Right cardiac atrium (tissue), 5 donors: ENCODE results near the gene POLR3K. TPM values are rescaled to one million over a fixed set of nuclear protein-coding genes. Genes with fewer than 3 reads are reported as not detected.
A peak's percentile ranks its signal among the peaks of the same experiment; 100 is the strongest.

Experiments
- ATAC-seq, 2 donors: fragments of 200-7000 bp; cut with Tn5 transposase; one replicate each; pipeline versions ENCODE4 v1.8.0 to v1.9.1; 2020; ENCODE audit warnings: moderate library complexity in 2 of 2, mild to moderate bottlenecking in 1 of 2
- DNase-seq, 3 donors: peaks; one replicate each; pipeline ENCODE4 v3.0.0-alpha.2; 2020
- H3K27ac ChIP-seq: one replicate; pipeline ENCODE4 v1.5.1; 2013; ENCODE audit warnings: mild to moderate bottlenecking, low read length, control low read depth, moderate library complexity
- H3K27me3 ChIP-seq: one replicate; pipeline ENCODE4 v1.6.1; 2013; ENCODE audit not compliant: control insufficient read depth, insufficient read depth
- H3K4me1 ChIP-seq: one replicate; pipeline ENCODE4 v1.6.1; 2013; ENCODE audit warnings: low read length; ENCODE audit not compliant: control insufficient read depth, insufficient read depth
- H3K4me3 ChIP-seq: one replicate; pipeline ENCODE4 v1.5.1; 2013; ENCODE audit warnings: low read length, control low read depth
- H3K9me3 ChIP-seq: one replicate; pipeline ENCODE4 v1.6.1; 2013; ENCODE audit warnings: low read length; ENCODE audit not compliant: control insufficient read depth
- WGBS: extraction: QIAGEN DNeasy Blood & Tissue Kit; methylation state at CpG from one replicate; pipeline ENCODE4 v1.1.7; 2013; 5-methylcytosine and 5-hydroxymethylcytosine counted together
- intact Hi-C, 4 donors: fragments of 100-400 bp; cut with DNase I; formaldehyde crosslinking; loops; one replicate each; pipeline versions ENCODE4 v1.11.0 to v1.14.0; 2022 to 2023
- polyA plus RNA-seq: library from polyadenylated mRNA; stranded (reverse); fragments of 200-250 nt; gene quantifications from one replicate; pipeline ENCODE4 v1.2.3, GENCODE V29; 2013
- total RNA-seq, 4 donors: library from RNA; stranded (reverse); fragmentation: NEBNext Ultra II Directional; extraction: Animal tissue kit (Norgen Biotek cat#: 25700); gene quantifications; one replicate each; pipeline ENCODE4 v1.2.1, GENCODE V29; 2021
- donor health status: healthy with polysubstance abuse.
- donor health status: DM: no; HTN: yes; CAD: no.
- donor health status: DM: no; HTN: no; CAD: no.
- donor health status: DM: no; HTN: yes; CAD: no; lungs with severe emphysema.
- donor health status: DM: yes; HTN: yes; CAD: no.

Gene POLR3K
- total and polyA plus RNA-seq, 5 donors, result 9.8 to 13.4 (median 11.2) TPM

- Histone ChIP-seq H3K9me3 (no peaks in the 10 kb centered on the region), H3K27me3 (no peaks in the 10 kb centered on the region), H3K4me1 (peaks cover 16% of the 10 kb centered on the region), H3K27ac (peak overlapping the region; percentile 87), H3K4me3 (peak overlapping the region; percentile 80)
- intact Hi-C loops, result no loop called here
- peak; percentile 19 to 25 for ATAC-seq
- DNase-seq, result peak; percentile 78 to 91 (median 85)
- WGBS, result 4% methylated on average over 56 of the region's 57 CpGs
These were observed 18.4 kb upstream of the POLR3K start for GRCh38 chr16:71540-72401.

DNA sequence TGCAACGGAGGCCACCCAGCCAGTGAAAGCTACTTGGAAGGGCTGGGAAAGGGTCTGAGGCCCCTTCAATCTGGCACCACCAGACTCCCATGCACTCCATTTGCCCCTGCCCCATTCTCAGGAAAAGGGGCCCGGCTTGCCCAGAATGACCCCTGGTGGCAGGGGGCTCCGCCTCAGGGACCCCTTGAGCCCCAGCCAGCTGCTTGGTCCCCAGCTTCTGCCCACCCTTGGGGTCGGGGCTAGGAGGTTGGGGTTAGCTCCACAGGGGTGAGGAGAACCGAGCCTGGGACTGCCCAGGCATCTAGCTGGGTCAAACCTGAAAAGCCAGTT lies 17.8 kb upstream of the POLR3K start:
- 52% methylated on average over 5 of the region's 5 CpGs for WGBS
- Histone ChIP-seq H3K4me1 (peaks cover 16% of the 10 kb centered on the region), H3K4me3 (peak overlapping the region; percentile 80), H3K9me3 (no peaks in the 10 kb centered on the region), H3K27me3 (no peaks in the 10 kb centered on the region), H3K27ac (no peak overlapping the region)
- DNase-seq (no peak), ATAC-seq (no peak)
- intact Hi-C loops, result no loop called here

DNA sequence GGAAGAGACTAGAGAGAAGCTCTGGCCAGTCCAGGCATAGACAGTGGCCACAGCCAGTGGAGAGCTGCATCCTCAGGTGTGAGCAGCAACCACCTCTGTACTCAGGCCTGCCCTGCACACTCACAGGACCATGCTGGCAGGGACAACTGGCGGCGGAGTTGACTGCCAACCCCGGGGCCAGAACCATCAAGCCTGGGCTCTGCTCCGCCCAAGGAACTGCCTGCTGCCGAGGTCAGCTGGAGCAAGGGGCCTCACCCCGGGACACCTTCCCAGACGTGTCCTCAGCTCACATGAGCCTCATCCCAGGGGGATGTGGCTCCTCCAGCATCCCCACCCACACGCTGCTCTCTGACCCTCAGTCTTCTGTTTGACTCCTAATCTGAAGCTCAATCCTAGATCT lies 15.8 kb upstream of the POLR3K start:
- no peak overlapping the region for H3K4me3 ChIP-seq
- 67% methylated on average over 8 of the region's 8 CpGs for WGBS
- no peak for ATAC-seq
- DNase-seq, result peak in 2 of 3 donors; percentile 52 to 58
- no peaks in the 10 kb centered on the region for H3K27me3 ChIP-seq
- H3K4me1 ChIP-seq, result peaks cover 11% of the 10 kb centered on the region
- no peaks in the 10 kb centered on the region for H3K9me3 ChIP-seq
- intact Hi-C loops, result no loop called here
- no peak overlapping the region for H3K27ac ChIP-seq

DNA sequence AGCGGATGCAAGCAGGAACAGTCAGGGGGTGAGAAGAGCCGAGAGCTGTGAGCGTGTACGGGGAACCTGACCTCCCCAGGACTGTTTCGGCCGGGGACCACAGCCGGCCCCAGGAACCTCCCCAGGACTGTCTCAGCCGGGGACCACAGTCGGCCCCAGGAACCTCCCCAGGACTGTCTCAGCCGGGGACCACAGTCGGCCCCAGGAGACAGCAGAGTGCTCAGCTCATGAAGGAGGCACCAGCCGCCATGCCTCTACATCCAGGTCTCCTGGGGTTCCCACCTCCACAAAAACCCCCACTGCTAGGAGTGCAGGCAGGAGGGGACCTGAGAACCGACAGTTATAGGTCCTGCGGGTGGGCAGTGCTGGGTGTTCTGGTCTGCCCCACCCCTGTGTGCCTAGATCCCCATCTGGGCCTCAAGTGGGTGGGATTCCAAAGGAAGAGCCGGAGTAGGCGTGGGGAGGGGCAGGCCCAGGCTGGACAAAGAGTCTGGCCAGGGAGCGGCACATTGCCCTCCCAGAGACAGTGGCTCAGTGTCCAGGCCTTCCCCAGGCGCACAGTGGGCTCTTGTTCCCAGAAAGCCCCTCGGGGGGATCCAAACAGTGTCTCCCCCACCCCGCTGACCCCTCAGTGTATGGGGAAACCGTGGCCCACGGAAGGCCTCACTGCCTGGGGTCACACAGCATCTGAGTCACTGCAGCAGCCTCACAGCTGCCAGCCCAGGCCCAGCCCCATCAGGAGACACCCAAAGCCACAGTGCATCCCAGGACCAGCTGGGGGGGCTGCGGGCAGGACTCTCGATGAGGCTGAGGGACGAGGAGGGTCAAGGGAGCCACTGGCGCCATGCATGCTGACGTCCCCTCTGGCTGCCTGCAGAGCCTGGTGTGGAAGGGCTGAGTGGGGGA lies 14.7 kb upstream of the POLR3K start:
- peak; percentile 60 to 79 (median 76) for DNase-seq
- peak in 1 of 2 donors; percentile 4 for ATAC-seq
- intact Hi-C loops, result loop anchor here in 3 of 4 donors (2.0 kb wide), 1 partner anchor 29 kb away; no protein-coding TSS in a partner anchor

GRCh38 chr16:67183-67791 lies 13.9 kb upstream of the POLR3K start:
- Histone ChIP-seq H3K27ac (no peak overlapping the region), H3K4me3 (no peak overlapping the region), H3K27me3 (no peaks in the 10 kb centered on the region), H3K9me3 (no peaks in the 10 kb centered on the region), H3K4me1 (peaks cover 6% of the 10 kb centered on the region)
- no peak for ATAC-seq
- peak in 2 of 3 donors; percentile 62 to 65 for DNase-seq
- 70% methylated on average over 10 of the region's 10 CpGs for WGBS
- intact Hi-C loops, result loop anchor here in 3 of 4 donors (2.0 kb wide), 1 partner anchor 30 kb away; no protein-coding TSS in a partner anchor

More for the DNA sequence above, 14.7 kb upstream of the POLR3K start:
- no peak overlapping the region for H3K4me3 ChIP-seq
- H3K27me3 ChIP-seq, result no peaks in the 10 kb centered on the region
- peaks cover 11% of the 10 kb centered on the region for H3K4me1 ChIP-seq
- no peak overlapping the region for H3K27ac ChIP-seq
- H3K9me3 ChIP-seq, result no peaks in the 10 kb centered on the region
- WGBS, result 66% methylated on average over 27 of the region's 27 CpGs

- no peaks in the 10 kb centered on the region for H3K9me3 ChIP-seq
- H3K27ac ChIP-seq, result no peak overlapping the region
- intact Hi-C loops, result loop anchor here in 3 of 4 donors (2.0 kb wide), 1 partner anchor 30 kb away; no protein-coding TSS in a partner anchor
- peak in 1 of 2 donors; percentile 7 for ATAC-seq
- no peak overlapping the region for H3K4me3 ChIP-seq
- peaks cover 6% of the 10 kb centered on the region for H3K4me1 ChIP-seq
- WGBS, result 73% methylated on average over 13 of the region's 13 CpGs
- no peaks in the 10 kb centered on the region for H3K27me3 ChIP-seq
- peak in 2 of 3 donors; percentile 56 to 60 for DNase-seq
These were observed 13.1 kb upstream of the POLR3K start for GRCh38 chr16:66309-67182.

GRCh38 chr16:65745-66144 lies 12.3 kb upstream of the POLR3K start:
- DNase-seq, result peak; percentile 87 to 96 (median 94)
- WGBS, result 18% methylated on average over 17 of the region's 17 CpGs
- Histone ChIP-seq H3K27me3 (no peaks in the 10 kb centered on the region), H3K4me3 (no peak overlapping the region), H3K9me3 (no peaks in the 10 kb centered on the region), H3K4me1 (peaks cover 6% of the 10 kb centered on the region), H3K27ac (no peak overlapping the region)
- ATAC-seq, result peak; percentile 57 to 62
- intact Hi-C loops, result loop anchor here (2.0 kb wide), 1 partner anchor 31 kb away; no protein-coding TSS in a partner anchor

DNA sequence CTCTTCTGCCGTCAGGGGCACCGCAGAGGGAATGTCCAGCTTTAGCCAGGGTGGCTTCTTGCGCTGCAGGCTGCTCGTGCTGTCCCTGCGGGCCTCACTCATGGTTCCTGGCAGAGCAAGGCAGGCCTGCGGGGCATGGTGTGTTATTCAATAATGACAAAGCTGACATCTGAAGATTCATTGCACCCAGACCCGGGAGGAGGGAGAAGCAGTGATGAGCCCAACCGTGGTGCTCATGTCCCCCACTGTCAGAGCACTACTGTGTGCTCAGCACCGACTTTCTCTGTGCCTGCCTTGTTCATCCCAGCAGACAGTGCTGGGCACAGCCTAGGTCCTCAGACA lies 11.5 kb upstream of the POLR3K start:
- DNase-seq (peak in 1 of 3 donors; percentile 39), ATAC-seq (no peak)
- Histone ChIP-seq H3K9me3 (no peaks in the 10 kb centered on the region), H3K27me3 (no peaks in the 10 kb centered on the region), H3K4me1 (peaks cover 6% of the 10 kb centered on the region), H3K27ac (no peak overlapping the region), H3K4me3 (no peak overlapping the region)
- 76% methylated on average over 9 of the region's 9 CpGs for WGBS
- intact Hi-C loops, result loop anchor here in 1 of 4 donors (2.0 kb wide), 1 partner anchor 32 kb away; no protein-coding TSS in a partner anchor

- intact Hi-C loops, result loop anchor here in 1 of 4 donors (2.0 kb wide), 1 partner anchor 33 kb away; no protein-coding TSS in a partner anchor
- H3K27ac ChIP-seq, result no peak overlapping the region
These were observed 10.8 kb upstream of the POLR3K start for GRCh38 chr16:63998-64913.

More at GRCh38 chr16:63998-64913, 10.8 kb upstream of the POLR3K start:
- no peaks in the 10 kb centered on the region for H3K27me3 ChIP-seq
- H3K4me3 ChIP-seq, result no peak overlapping the region
- peaks cover 3% of the 10 kb centered on the region for H3K4me1 ChIP-seq
- peak in 2 of 3 donors; percentile 31 to 43 for DNase-seq
- WGBS, result 90% methylated on average over 25 of the region's 25 CpGs
- no peak for ATAC-seq
- H3K9me3 ChIP-seq, result no peaks in the 10 kb centered on the region
